Nucleus accumbens (tissue), 56 donors: ENCODE results near the gene PMM1.
A peak's percentile ranks its signal among the peaks of the same experiment; 100 is the strongest.

Experiments used
- DNase-seq, 56 donors: peaks; one replicate each; lab custom pipeline; 2025; lab: John Stamatoyannopoulos, UW

The PMM1 gene

DNA sequence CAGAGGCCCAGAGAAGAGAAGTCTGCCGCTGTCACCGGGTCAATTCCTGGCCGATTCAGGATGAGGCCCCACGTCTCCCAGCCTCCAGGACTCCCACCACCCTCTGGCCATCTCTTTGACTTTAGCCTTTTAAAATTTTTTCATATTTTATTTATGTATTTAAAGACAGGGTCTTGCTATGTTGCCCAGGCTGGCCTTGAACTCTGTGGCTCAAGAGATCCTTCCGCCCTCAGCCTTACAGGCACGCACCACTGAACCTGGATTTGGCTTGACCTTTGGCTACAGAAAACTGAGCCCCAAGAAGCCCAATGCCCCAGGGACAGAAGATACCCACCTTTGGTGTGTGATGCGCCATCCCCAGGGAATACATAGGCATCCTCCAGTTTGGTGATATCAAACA, 49.3 kb downstream of the PMM1 start:
- DNase-seq, result no peak

DNA sequence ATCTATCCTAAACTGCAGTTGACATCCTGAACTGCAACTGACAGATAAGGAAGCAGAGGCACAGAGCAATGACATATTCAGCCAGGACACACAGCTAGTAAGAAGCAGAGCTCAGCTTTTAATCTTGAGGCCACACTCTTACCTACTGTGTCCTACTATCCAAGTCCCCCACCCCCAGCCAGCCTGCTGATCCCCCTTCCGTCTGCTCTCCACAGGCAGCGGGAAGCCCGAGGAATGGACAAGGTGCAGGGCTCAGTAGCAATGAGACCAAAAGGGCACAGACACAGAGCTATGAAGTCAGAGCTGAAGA, 49.7 kb downstream of the PMM1 start:
- no peak for DNase-seq

DNA sequence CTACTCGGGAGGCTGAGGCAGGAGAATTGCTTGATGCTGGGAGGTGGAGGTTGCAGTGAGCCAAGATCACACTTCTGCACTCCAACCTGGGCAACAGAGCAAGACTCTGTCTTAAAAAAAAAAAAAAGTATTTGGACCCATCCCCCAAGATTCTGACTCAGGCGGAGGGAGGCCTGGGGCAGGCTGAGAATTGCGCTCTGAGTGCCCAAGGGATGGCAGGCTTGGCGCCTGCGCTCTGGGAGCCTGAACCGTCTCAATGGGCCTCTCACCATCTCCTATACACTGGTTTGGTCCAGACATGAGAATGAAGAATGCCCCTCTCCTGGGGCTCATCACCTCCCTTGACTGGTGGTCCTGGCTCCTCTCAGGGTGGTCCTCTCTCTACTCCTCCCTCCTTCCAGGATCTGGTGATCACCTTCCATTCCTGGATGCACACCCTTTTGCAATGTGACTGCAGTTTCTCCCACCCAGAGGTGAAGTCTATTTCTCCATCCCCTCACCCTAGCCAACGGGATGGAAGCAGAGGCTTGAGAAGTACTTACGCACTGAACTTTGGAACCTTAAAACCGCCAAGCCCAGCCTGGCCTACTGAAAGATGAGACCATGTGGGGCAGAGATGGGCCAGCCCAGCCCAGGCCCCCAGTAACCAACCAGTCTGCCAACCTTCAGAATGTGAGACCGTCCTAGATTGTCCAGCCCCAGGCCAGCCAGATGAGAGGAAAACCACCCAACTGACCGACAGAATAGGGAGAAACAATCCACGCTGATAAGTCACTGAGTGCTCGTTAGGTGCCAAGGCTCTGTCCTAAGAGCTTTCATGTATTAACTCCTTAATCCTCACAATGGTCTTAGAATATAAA, 50.3 kb downstream of the PMM1 start:
- no peak for DNase-seq

DNA sequence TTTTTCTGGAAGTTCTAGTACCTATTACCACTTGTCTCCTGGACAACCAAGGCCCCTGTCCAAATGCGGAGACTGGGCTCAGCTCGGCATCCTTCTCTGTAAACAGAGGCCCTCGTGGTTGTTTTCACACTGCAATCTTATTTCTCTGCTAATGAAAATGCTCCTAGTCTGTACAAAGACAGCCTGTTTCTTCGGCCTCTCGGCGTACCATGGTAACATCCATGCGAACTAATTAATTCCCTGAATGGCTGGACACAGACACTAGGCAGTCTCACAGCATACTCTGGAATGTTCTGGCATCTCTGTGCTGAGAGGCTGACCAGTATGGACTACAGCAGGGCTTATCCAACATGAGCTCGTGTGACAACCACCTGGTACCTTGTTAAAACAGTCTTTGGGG, 51.1 kb downstream of the PMM1 start:
- DNase-seq, result peak in 46 of 56 donors; percentile 13 to 91 (median 60)

DNA sequence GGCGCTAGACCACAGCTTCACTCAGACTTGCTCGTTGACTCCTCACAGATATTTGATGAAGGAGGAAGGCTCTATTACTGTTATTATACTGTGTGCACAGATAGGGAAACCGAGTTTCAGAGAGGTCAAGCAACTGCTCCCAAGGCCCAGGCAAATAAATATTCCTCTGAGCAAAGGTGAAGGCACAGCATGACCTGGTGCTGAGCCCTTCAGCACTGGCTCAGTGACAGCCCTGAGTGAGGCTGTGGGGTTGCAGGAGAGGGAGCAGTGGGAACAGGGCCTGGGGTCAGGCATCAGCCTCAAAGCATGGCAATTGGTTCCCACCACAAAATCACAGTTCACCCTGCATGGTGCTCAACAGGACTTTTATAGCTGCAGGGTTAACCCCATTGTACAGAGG, 52.4 kb downstream of the PMM1 start:
- no peak for DNase-seq

DNA sequence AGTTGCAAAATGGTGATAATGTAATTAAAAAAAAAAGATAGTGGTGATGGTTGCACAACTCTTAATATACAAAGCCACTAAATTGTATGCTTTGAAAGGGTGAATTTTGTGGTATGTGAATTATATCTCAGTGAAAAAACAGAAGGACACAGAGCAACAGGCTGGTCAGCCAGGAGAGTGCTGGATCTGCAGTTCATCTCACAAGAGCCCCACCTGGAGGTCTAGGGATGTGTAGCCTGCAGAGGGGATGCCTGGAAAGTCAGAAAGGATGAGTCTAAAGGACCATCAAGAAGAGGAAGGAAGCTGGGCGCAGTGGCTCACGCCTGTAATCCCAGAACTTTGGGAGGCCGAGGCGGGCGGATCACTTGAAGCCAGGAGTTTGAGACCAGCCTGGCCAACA, 54.4 kb downstream of the PMM1 start:
- DNase-seq, result no peak

DNA sequence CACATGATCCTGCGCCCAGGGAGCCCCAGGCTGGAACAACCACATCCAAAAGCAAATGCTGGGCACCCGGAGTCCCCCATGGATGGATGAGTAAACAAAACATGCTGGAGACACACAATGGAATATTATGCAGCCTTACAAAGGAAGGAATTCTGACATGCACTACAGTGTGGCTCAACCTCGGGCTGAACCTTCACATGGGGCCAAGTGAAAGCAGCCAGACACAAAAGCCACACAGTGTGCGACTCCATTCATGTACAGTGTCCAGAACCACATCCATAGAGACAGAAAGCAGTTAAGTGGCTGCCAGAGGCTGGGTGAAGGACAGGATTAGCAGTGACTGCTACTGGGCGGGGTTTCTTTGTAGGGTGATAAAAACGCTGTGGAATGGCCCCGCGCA, 55.4 kb downstream of the PMM1 start:
- DNase-seq, result no peak

DNA sequence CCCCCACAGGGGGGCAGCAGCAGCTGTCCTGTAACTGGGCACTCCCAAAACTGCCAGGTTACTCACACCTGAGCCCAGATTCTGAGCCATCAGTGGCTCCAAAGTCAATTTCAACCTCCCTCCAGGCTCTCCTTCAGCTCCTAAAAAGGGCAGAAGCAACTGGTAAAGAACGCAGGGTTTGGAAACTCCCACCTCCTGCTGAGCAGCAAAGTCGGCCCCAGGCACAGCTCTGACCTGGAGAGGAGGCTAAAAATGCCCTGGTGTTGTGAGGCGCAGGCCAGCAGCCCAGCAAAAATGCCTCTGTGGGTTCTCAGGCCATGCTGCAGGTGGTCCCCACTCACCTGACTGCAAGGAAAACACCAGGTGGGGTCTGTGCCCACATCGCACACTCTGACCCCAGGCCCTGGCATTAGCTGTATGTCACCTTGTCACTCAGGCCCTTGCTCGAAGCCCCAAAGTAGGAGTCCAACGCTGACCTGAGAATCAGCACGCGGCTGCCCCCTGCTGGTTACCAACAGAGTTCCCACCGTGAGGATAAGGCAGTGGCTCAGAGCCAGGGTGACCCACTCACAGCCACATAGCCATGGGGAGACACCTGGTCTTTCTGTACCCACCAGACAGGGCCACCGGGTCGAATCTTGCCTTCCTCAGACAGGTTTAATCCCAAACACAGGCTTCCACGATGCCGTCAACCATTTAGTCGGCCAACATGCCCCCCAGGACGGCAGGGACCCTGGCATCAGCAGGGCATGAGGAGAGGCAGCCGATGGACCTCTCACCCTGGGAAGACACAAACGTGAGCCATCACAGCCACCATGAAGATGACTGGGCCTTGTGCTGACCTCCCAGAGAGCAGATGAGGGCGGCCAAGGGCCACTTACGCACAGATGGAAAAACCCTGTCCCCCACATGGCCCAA, 56.5 kb downstream of the PMM1 start:
- peak in 40 of 56 donors; percentile 12 to 81 (median 43) for DNase-seq

DNA sequence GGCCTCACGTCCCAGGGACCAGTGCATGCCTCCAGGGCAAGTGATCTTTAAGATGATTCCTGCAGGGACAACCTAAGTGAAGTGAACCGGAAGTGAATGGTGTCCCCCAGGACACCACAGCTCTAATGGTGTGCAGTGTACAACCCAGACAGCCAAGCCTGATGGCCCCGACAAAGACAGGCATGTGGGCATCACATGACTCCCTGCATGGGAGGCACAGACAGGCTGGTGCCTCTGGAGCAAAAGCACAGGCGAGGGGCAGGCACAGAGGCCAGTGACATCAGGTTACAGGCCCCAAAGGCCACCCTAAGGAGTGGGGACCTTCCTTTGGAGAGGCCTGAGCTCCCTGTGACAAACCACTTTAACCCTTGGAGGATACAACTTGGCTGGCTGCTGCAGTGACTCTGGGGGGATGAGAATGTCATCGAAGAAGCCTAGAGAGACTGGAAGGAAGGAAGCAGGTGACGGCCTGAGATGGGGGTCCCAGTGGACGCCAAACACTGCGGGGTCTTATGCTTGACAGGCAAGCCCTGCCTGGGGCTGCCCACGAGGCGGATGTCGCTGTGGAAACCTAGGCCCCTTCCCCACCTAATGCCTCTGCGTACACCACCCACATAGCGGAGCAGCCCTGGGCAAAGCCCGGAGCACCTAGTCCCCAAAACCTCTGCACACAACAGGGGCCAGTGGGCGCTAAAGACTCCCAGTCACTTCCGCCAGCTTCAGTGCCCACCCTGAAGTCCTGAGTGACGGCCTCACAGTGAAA, 57.7 kb downstream of the PMM1 start:
- DNase-seq, result peak in 2 of 56 donors; percentile 29 to 30

DNA sequence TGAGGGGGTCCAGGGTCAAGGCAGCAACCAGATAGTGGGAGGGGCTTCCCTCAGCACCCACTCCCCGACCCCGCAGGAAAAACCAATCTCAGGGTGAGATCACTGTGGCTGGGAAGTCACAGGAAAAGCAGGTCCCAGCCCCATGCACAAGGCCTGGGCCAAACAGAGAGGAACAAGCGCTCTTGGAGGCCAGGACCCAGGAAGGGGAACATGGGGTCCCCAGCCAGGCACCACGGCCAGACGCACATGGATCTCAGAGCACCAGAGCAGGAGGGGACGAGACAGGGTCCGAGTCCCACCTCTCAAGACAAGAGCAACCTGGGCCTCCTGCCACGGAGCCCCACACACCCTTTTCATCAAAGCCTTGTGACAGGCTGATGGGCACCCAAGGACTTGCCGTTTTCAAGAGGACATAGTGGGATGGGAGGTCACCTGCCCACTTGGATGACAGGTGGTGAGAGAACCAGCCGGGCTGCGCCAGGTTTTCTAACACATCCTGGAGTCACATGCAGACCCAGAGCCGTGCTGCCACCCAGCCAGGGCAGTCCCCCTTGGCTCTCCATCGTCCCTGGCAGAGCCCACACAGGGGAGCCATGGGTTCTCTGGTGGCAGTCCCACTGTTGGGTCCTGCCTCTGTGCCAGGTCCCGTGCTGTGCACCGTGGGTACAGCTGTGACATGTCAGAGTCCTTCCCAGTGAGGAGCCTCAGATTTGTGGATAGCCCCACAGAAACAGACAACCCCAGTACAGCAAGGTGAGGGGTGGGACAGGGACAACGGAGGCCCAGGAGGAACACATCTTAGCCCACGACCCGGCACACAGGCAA, 58.5 kb downstream of the PMM1 start:
- DNase-seq, result no peak

DNA sequence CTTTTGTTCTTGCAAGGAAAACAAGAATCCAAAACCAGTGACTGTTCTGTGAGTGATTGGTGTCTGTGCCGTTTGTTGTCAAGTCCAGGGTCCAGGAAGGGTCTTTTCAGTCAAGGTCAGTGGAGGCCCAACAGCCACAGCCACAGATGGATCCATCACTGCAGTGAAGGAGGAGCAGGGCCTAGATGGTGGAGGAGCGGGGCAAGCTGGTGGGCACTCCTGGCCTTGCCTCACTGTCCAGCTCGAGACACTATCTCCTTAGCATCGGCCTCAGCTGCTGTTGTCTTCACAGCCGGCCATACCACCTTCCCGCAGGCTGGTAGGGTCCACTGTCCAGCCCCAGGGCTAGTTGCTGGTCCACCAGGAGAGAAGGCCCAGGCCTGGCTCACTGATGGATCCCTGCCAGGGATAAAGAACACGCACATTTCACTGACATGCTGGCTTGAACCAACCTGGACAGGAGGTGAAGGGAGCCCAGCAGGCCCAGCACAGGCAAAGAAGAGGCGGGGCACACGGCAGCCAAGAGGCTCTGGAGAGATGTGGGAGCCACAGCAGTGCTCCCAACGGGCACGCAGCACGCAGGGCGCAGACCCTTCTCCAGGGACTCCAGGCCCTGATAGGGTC, 60.6 kb downstream of the PMM1 start:
- DNase-seq, result peak in 1 of 56 donors; percentile 19

DNA sequence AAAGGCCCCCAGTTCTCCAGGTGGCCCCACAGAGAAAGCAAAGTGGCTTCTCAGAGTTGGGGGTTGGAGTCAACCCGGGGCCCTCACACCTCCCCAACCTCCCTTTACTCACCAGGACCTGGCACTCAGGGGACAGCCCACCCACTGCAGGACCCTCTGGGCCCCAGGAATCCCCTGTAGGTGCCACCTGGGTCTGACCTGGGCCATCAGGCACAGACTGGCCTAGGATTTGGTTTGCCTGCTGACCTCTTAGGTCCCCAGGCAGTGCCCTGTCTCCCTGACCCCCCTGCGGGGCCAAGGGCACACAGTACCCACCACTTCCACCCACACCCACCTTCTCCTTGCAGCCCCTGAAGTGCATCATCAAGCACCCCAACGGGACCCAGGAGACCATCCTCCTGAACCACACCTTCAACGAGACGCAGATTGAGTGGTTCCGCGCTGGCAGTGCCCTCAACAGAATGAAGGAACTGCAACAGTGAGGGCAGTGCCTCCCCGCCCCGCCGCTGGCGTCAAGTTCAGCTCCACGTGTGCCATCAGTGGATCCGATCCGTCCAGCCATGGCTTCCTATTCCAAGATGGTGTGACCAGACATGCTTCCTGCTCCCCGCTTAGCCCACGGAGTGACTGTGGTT, 61.4 kb downstream of the PMM1 start:
- no peak for DNase-seq
